ENCODE results near the gene FOXO3.
A peak's percentile ranks its signal among the peaks of the same experiment; 100 is the strongest.

DNA sequence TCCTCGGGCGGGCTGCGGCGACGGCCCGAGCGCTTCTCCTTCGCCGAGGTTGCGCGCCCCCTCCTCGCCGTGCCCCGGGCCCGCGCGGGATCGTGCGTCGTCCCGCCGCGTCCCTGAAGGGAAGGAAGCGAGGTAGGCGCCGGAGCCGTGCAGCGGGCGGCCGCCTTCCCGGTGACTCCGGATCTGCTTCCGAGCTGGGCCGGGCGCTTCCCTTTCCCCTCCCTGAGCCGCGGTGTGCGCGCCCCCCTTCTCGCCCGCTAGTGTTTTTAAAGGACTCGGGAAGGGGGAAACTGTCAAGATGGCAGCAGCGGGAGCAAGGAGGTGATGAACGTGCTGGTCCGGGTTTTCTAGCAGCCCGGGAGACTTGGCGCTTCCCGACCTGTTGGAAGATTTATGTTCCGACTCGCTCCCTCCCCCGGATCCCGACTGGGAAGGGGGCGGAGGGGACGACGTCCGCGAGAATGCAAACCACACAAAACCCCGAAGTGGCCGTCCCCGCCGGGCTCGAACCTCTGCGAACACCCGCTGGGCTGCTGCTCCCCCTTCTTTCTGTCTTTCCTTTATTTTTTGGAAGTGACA is 744 bp upstream of the FOXO3 start:
- TF ChIP-seq, protein P1, sequence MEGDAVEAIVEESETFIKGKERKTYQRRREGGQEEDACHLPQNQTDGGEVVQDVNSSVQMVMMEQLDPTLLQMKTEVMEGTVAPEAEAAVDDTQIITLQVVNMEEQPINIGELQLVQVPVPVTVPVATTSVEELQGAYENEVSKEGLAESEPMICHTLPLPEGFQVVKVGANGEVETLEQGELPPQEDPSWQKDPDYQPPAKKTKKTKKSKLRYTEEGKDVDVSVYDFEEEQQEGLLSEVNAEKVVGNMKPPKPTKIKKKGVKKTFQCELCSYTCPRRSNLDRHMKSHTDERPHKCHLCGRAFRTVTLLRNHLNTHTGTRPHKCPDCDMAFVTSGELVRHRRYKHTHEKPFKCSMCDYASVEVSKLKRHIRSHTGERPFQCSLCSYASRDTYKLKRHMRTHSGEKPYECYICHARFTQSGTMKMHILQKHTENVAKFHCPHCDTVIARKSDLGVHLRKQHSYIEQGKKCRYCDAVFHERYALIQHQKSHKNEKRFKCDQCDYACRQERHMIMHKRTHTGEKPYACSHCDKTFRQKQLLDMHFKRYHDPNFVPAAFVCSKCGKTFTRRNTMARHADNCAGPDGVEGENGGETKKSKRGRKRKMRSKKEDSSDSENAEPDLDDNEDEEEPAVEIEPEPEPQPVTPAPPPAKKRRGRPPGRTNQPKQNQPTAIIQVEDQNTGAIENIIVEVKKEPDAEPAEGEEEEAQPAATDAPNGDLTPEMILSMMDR (IDR thresholded peaks at IDR 0.05; ENCODE audit: low read depth, low read length), result no peak
- TF ChIP-seq POLR2A (IDR thresholded peaks at IDR 0.05; ENCODE audit: extremely low read depth, insufficient read length), result no peak
- TF ChIP-seq MAX (IDR thresholded peaks at IDR 0.05; ENCODE audit: low read depth, low read length), result 0 out of 2 replicates have a peak, but pooled peaks have one; percentile 16

Measured in NB4 (cell line).